Right kidney (tissue), 1 donor: ENCODE measurements around the gene NRXN2.

Experiments used
- DNase-seq: peaks from one replicate; pipeline ENCODE4 v3.0.0-alpha.2; 2016

The NRXN2 gene

GRCh38 chr11:64745189-64745520 is 22.2 kb upstream of the NRXN2 start:
- no peak for DNase-seq

- DNase-seq, result no peak
These were observed 21.7 kb upstream of the NRXN2 start for GRCh38 chr11:64744544-64745188.

- DNase-seq, result peak; percentile 66
These were observed 20.9 kb upstream of the NRXN2 start, which contains the start of gene RASGRP2 for GRCh38 chr11:64743591-64744543. RASGRP2 (minus strand) TSS chr11:64744142; CDS start chr11:64742866, 1,276 bp downstream.

- peak; percentile 65 for DNase-seq
These were observed 20.0 kb upstream of the NRXN2 start for GRCh38 chr11:64742889-64743590.

GRCh38 chr11:64742087-64742888 is 19.3 kb upstream of the NRXN2 start:
- peak; percentile 74 for DNase-seq

GRCh38 chr11:64741375-64742086 is 18.5 kb upstream of the NRXN2 start:
- DNase-seq, result no peak

GRCh38 chr11:64739871-64740270 is 16.9 kb upstream of the NRXN2 start:
- no peak for DNase-seq

- DNase-seq, result no peak
These were observed 13.7 kb upstream of the NRXN2 start for GRCh38 chr11:64736654-64737053.

GRCh38 chr11:64735725-64736259 is 12.8 kb upstream of the NRXN2 start:
- DNase-seq, result no peak

GRCh38 chr11:64734811-64735724 is 12.1 kb upstream of the NRXN2 start:
- DNase-seq, result no peak

- no peak for DNase-seq
These were observed 8.6 kb upstream of the NRXN2 start for GRCh38 chr11:64731601-64732000.

- DNase-seq, result peak; percentile 40
These were observed 6.9 kb upstream of the NRXN2 start for GRCh38 chr11:64729851-64730382.

- DNase-seq, result no peak
These were observed 5.9 kb upstream of the NRXN2 start for GRCh38 chr11:64728757-64729365.

- DNase-seq, result no peak
These were observed 4.0 kb upstream of the NRXN2 start for GRCh38 chr11:64726867-64727530.

GRCh38 chr11:64726211-64726641 is 3.2 kb upstream of the NRXN2 start:
- DNase-seq, result peak; percentile 52

GRCh38 chr11:64724863-64725532 is 2.0 kb upstream of the NRXN2 start:
- no peak for DNase-seq

- DNase-seq, result no peak
These were observed 1.2 kb upstream of the NRXN2 start for GRCh38 chr11:64723907-64724862.
